Activated CD8-positive, alpha-beta memory T cell treated with anti-CD3 and anti-CD28 coated beads for 1 hour (primary cell): ENCODE data around the gene HSD11B1.

Experiments used
- DNase-seq, 2 donors: peaks; one replicate each; pipeline ENCODE4 v3.0.0-alpha.2; 2020; ENCODE audit warnings: low read depth in 1 of 2; ENCODE audit errors: extremely low read depth in 1 of 2

Gene HSD11B1

DNA sequence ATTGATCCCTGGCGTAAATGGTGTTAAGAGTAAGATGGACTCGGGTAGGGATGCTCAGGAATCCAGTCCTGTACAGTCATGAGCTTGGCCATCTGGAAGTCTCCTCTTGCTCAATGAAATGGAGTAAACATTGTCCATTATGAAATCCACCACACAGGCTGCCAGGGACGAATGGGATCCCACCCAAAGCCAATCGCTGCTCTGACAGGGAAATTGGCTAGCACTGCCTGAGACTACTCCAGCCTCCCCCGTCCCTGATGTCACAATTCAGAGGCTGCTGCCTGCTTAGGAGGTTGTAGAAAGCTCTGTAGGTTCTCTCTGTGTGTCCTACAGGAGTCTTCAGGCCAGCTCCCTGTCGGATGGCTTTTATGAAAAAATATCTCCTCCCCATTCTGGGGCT lies at the start of gene HSD11B1:
Gene HSD11B1, plus strand, starts transcription at position 263 of the 400 bp plus-strand sequence. Its CDS starts 97 bp downstream, at position 360.
- DNase-seq: no peak

DNA sequence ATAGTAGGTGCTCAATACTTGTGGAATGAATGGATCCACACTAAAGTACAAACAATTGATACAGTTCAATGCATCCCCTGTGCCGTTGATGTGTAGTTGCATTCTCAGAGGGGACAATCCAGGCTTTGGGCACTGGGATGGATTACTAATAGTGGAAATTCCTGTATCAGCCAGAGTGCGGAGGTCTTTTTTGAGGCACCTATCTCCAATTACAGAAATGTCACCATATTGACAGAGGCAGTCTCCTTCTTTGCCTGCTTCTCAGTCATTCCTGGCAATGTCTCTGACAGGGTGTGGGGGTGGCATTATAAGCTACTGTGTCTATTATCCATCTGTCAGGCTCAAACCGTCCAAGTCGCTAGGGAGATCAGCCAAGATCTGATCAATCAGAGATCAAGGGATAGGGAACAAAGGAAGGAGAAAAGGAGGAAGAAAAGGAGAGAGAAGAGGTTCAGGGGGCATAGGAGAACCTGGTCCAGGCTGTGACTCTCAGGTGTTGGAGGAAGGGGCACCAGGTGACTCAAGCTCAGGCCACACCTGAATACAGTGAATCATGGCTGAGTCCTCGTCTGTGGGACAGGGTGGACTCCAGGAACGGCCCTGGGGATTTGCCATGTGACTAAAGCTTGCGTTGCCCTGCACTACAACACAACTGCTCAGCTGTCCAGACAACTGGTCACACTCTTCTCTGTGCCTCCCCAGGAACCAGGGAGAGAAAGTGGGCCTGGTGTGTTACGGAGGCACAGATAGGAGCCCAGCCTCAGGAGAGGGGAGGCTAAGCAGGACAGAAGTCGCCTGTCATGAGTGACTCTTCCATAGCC lies 49.0 kb upstream of the HSD11B1 start:
- DNase-seq: no peak

DNA sequence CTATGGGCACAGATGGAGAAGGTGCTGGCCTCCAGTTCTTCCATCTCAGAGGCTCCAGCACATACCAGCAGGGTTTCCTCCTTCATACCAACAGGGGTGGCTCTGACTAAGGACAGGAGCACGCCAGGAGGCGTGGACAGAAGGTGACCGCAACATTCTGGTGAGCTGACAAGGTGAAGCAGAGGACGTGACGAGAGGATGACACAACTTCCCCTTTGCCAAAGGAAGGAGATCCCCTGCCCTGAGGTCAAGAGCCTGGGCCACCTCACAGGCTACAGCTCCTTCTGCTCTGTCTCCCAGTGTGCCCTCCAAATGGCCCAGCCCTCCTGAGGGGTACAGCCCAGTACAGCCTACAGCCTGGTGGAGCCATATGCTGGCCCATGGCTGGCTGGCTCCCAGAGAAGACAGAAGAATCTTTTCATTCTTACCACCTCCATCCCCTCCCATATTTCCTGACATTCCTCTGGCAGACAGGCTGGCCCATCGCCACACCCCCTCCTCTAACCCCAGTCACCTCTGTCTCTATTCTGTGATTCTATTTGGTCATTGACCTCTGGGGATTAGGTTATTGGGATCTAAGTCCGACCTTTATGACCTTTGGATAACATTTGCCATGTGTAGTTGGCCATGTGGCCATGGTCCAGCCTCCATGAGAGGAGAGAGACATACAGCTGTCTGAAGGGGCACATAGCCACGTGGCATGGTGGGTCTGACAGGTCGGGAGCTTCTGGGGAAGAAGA lies 47.3 kb upstream of the HSD11B1 start:
- no peak for DNase-seq

DNA sequence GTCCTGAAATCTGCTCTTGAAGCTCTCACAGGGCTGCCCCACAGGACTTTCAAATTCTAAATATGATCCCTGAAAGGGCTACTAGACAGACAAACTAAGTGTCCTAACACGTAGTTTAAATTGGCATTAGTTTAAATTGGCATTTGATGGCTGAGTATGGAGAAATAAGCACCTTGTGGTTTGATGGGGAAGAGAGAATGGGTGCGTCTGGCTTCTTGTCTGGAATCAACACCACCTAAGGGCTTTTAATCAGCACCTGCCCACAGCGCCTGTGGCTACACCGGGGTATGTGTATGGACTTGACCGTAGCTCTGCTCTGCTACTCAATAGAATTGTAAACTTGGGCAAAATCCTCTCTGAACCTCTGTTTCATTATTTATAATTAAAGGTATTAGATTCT lies 46.7 kb upstream of the HSD11B1 start:
- no peak for DNase-seq

DNA sequence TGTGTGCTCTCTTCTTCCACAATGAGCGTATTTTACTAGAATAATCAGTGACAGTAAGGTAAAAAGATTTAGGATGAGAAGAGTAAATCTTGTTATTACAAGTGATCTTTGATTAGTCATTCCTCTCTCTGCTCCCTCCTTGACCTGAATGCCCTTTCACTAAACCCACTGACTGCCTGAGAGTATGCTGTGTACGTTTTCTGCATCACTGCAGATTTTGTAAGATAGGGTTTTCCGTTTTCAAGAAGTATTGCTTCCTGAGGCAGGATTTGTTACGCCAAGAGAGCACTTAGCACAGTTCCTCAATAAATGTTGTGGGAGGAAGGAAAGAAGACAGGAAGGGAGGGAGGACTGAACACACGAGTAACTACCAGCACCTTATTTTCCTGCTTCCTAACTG lies 44.7 kb upstream of the HSD11B1 start:
- no peak for DNase-seq

DNA sequence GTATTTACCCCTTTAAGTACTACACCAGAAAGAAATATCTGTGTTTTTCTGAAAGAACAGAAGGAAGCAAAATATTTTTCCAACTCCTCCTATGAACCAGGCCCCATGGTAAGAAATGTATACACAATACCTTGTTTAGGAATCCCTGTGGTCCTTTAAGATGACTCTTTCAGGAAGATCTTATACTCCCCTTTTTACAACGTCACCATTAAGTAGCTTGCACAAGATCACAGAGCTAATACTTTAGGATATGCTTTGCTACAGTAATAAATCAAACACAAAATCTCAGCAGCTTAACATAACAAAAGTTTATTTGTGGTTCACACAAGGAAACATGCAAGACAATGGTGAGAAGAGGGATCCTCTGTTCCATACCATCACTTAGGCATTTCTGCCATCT lies 43.6 kb upstream of the HSD11B1 start:
- DNase-seq: no peak

DNA sequence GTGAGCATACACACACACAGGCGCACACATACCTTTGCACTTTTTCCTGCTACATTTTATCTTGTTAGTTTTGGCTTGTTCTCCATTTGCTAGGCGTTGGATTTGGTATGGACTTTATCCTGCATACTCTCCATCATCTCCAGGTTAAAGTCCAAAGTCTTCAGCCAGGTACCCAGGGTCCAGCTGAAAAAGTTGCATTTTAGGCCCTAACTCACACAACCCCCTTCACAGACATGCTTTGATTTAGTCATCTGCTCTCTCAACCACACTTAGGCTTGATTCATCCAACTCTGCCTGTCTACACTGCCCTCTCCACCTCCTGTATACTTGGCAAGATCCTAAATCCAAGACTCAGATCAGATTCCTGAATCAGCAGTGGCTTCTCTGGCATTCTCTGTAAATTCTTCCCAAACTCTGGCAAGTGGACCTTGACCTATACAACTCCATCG lies 41.7 kb upstream of the HSD11B1 start:
- no peak for DNase-seq

DNA sequence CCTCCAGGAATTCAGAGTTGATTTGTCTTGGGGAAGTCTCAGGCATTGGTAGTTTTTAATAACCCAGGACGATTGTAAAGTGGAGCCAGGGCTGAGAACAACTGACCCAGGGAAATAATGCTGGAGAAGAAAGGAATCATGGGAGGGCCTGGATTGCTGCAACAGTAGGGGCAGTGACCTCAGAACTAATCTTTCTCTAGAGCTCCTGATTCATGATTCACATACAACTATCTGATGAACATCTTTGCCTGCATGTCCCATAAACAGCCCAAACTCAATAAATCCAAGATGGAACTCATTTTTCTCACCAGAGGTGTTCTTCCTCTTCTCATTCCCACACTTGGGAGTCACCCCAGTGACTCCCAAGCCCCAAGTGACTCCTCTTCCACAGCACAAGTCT lies 37.5 kb upstream of the HSD11B1 start:
- no peak for DNase-seq

DNA sequence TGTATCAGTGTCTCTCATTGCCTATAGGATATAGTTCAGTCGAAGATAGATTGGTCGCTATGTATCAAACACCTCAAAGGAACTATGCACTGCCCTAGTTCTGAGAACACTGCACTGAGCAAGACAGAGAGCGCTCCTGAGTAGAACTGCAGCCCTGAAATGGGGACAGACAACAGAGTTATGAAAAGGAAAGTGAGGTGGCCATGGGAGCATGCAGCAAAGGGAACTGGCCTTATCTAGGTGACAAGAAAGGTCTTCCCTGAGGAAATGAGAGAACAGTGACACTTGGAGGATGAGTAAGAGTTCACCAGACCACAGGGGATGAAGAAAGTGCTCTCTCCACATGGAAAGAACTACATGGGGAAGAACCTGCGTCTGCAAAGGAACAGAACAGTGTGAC lies 36.9 kb upstream of the HSD11B1 start:
- DNase-seq: no peak

DNA sequence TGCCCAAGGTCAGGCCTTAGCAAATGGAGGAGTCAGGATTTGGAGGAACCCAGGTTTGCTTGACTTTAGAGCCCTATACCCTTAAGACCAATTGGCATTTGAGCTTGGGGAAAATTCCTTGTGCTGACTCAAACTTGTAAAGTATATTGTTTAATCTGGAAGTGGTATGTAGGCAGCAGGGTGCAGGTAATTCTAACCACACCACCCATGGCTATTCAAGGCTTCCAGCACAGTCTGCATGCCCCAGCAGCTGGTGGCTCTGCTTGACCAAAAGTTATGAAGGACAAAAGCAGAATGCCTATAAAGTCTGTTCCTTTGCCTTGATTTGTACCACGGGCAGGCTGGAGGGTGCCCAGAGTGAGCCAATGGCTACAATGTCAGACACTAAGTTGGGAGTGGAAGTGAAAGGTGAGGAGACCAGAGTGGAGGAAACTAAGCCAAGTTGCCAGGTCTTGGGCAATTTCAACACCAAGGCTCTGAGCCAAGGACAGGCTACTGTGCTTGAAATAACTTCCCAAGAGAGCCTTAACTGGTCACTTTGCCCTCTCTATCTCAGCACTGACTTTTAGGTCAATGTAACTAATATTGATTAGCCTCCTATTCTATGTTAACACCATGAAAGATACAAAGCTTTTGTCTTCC lies 34.1 kb upstream of the HSD11B1 start:
- DNase-seq: no peak

DNA sequence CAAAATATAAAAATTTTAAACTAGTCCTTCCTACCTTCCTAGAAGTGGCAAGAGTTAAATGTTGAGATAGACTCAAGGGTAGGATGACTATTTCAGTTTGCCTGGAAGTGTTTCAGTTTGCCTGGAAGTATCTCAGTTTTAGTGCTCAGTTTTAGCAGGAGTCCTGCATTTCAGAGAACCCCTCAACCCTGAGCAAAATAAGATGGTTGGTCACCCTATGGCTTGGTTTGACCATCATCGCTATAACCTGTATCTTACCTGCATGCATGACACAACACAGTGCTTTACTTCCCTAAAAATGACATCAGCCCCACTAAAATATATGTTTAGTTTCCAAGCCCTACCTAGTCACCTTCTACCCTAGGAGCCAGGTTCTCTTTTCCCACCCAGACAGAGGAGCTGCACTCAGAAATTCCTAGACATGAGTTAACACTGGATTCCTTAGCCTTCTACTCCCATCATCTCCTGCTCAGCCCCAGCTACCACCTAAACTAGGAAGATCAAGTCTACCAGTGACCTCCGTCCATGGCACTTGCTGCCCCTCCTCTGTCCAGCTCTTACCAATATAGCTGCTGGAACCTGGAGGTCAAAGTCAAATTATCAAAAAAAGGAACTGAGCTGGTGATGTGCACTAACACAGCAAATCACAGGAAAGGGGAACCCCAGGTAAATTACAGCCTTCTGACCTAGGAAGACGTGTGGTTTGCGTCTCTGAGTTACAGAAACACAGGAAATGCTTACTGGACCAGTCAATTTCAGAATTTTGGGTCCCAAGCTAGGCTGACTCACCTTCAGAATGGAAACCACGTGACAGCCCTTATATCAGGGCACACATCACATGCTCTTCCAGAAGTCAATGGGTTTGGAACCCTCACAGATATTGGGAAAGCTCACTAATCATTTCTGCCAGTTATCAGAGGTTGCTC lies 31.7 kb upstream of the HSD11B1 start:
- DNase-seq: no peak

DNA sequence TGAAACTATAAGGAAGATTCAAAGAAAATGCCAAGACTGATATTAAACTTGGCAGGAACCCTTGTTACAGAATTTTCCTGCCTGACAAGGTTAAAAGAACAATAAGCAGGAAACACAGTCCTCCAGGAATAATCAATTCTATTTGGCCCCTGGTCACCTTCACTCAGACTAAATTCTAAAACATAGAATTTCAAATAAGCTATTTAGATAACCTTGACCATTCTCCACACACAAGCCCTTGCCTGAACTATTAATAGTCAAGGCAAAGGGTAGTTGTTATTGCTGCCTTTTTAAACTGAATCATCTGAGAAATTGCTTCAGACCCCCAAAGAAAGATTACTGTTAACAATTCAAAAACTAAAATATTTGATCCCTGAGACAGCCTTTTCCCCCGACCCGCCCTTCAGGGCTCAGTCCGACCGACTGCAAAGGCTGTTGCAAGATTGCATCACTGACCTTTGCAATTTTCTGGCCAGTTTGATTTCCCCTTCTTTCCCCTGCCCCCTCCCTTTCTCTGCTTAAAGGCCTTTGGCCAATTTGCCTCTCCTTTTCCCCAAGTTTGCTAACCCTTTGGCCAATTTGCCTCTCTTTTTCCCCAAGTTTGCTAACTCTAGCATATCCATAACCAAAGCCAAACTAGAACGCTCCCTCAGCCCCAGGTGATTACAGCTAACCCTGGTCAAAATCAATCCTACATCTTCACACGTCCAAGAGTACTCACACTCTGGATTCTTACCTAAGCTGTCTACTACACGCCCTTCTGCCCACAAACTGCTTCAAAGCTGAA lies 30.8 kb upstream of the HSD11B1 start:
- no peak for DNase-seq

DNA sequence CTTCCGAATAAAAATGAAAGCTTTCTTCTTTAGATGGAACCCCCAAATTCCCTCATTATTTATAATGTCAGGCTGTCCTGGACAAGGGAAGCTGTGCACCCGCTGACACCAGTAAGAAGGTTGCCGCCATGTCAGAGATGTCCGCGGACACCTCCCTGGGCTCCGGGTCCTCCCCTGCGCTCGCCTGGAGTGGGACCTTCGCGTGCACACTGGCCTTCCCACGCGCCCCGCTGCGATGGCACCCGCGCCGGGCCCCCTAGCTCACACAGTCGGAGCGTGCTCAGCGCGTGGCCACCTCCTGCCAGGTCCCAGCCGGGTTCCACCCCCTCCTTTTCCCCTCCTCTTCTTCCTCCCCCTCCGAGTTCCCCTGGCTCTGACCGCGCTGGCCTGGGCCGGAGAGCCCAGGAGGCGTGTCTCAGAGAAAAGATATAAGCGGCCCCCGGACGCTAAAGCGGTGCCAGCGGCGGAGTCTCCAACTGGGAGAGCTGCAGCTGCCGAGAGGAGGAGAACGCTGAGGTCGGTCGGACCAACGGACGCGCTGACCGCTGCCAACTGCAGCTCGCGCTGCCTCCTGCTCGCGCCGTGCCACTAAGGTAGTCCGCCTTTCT lies 29.6 kb upstream of the HSD11B1 start, which contains the start of gene G0S2:
Gene G0S2, plus strand, starts transcription at position 456 of the 608 bp plus-strand sequence. CDS start 273 bp downstream, outside the sequence.
- no peak for DNase-seq

DNA sequence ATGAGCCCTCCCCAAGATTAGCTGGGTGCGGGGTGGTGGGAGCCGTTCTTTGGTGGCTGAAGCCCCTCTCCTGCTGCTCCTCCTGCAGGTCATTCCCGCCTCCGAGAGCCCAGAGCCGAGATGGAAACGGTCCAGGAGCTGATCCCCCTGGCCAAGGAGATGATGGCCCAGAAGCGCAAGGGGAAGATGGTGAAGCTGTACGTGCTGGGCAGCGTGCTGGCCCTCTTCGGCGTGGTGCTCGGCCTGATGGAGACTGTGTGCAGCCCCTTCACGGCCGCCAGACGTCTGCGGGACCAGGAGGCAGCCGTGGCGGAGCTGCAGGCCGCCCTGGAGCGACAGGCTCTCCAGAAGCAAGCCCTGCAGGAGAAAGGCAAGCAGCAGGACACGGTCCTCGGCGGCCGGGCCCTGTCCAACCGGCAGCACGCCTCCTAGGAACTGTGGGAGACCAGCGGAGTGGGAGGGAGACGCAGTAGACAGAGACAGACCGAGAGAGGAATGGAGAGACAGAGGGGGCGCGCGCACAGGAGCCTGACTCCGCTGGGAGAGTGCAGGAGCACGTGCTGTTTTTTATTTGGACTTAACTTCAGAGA lies 29.0 kb upstream of the HSD11B1 start:
- DNase-seq: no peak

DNA sequence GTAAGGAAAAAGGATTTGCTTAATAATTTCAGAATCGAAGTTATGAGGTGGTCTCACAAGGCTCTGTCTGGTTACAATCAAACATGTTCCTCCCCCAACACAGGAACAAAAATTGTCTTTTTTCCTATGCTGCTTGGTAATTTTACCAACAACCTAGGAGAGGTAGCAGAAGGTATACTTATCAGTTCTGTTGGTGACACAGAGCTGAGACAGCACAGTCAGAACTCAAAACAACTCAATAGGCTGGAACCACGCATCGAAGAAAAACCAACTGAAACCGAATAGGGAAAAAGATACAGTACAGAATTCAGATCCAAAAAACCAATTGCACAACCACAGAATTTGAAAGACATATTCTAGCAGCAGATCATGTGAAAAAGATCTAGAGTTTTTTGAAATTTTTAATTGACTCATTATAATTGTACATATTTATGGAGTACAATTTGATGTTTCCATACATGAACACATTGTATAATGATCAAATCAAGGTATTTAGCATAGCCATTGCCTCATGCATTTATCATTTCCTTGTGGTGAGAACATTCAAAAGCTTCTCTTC lies 25.6 kb upstream of the HSD11B1 start:
- no peak for DNase-seq

DNA sequence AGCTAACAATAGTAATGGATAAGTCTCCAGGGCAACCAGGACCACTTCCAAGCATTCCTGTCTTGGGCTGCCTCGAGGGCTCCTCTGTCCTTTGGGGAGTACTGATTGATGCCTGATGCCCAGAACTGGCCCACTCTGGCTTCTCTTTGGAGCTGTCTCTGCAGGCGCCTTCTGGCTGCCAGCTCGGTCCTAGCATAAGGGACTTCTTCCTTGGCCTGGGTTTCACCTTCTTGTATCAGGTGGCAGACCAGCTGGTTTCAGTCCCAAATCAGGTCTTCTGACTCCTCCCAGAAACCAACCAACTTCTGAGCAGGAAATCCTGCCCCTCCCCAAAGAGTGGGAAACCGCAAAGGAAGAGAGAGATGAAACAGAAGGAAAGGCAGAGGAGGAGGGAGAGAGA lies 18.8 kb upstream of the HSD11B1 start:
- DNase-seq: no peak

DNA sequence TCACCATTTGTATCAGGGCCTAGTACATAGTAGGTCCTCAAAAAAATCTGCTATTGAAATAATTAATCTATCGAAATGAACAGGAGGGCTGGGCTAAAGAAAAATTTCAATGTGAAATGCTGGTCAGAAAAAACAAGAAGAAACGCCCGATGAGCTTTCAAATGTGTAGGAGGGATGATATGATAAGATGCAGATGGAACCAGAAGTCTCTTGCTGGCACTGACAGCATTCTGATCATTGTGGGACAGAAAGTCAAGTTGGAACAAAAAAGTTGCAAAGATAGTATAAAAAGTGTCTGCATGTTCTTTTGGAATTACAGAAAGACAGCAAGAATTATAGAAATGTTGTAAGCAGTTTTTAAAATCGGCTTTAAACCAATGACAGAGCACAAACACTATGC lies 18.3 kb upstream of the HSD11B1 start:
- DNase-seq: no peak

DNA sequence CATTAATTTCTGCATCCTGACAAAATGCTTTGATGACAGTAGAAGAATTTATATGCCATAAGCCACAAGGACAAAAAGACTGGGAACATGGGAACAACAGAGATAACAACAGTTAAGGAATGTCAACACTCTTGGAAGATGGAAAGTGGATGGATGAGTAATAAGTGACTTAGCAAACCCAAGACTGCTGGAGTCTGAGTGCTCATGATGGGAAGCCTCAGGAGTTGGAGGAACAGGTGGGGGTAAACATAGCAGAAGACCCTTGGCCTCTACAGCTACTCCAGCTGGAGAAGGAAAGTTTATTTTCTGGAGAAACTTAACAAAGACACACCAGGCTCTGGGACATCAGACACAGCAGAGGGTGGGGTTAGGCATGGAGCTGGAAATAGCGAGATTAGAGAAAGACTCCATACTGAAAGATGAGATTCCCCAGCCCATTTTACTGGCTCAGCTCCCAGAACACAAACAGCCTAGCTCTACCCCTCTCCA lies 15.9 kb upstream of the HSD11B1 start:
- no peak for DNase-seq
